ENCODE measurements around the gene PTPRT. TPM values are rescaled to one million over a fixed set of nuclear protein-coding genes. Genes with fewer than 3 reads are reported as not detected.

The PTPRT gene
- total RNA-seq, 1 experiment from 2014 or later, result 44.5 TPM

DNA sequence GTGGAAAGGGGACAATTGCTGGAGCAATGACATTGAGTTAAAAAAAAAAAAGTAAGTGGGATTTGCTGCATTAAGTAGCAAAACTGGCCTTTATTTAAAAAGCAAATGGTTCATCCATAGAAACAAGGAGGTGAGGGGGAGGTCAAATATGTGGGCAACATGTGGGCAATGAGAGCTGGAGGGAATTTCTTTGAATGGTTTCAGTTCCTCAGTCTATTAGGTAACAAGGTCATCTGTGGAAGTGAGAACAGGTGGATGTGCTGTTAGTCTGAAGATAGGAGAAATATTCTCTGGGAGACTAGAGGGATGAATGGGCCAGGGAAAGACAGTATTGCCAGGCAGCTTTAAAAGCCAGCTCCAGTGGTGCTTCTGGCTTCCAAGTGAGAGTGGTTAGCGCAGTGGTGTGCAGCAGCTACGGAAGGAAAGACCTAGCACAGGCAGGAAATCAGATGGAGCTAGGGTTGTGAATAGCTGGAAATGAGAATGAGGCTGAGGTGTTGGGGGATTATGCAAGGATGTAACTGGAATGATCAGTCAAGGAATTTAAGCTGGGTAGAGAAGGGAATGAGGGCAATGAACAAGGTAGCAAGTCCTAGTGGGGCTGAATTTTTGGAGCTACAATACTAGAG, 727.6 kb downstream of the PTPRT start:
- Histone ChIP-seq H4K20me1 (ENCODE audit: insufficient read depth, low read depth, low read length) (no peaks in the 10 kb centered on the region), H3K9ac (ENCODE audit: low read length) (no peak overlapping the region), H3K4me2 (ENCODE audit: low read depth, low read length, poor library complexity, severe bottlenecking) (no peak overlapping the region), H3K79me2 (ENCODE audit: low read length) (no peaks in the 10 kb centered on the region), H3K4me1 (ENCODE audit: low read length) (peaks cover 6% of the 10 kb centered on the region; the same call in 1 of the 2 replicates), H3K9me2 (replicated peaks; ENCODE audit: insufficient read depth, low read length) (no peaks in the 10 kb centered on the region), H3K9me3 (ENCODE audit: low read length) (no peaks in the 10 kb centered on the region), H3K4me3 (ENCODE audit: low read length) (no peak overlapping the region), H3K27me3 (ENCODE audit: low read length) (no peaks in the 10 kb centered on the region), H3K27ac (ENCODE audit: low read length) (no peak overlapping the region), H3K36me3 (ENCODE audit: insufficient read depth, low read length) (no peaks in the 10 kb centered on the region), H2AFZ (ENCODE audit: low read length) (no peak overlapping the region)
- no peak for DNase-seq

DNA sequence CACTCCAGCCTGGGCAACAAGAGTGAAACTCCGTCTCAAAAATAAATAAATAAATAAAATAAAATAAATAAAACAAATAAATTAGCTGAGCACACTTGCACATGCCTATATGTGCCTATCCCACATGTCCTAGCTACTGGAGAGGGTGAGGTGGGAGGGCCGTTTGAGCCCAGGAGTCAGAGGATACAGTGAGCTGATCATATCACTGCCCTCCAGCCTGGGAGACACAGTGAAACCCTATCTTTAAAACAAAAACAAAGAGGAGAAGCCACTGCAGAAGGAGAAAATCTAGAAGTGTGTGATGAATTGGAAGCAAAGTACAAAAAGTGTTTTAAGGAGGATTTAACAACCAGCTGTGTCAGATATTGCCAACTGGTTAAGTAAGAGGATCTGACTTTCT, 728.4 kb downstream of the PTPRT start:
- no peak overlapping the region for H2AFZ ChIP-seq (ENCODE audit: low read length)
- H3K4me1 ChIP-seq (ENCODE audit: low read length), result peaks cover 6% of the 10 kb centered on the region; the same call in 1 of the 2 replicates
- H3K27me3 ChIP-seq (ENCODE audit: low read length), result no peaks in the 10 kb centered on the region
- no peaks in the 10 kb centered on the region for H3K9me3 ChIP-seq (ENCODE audit: low read length)
- H3K79me2 ChIP-seq (ENCODE audit: low read length), result no peaks in the 10 kb centered on the region
- H3K4me2 ChIP-seq (ENCODE audit: low read depth, low read length, poor library complexity, severe bottlenecking), result no peak overlapping the region
- H4K20me1 ChIP-seq (ENCODE audit: insufficient read depth, low read depth, low read length), result no peaks in the 10 kb centered on the region
- no peak overlapping the region for H3K27ac ChIP-seq (ENCODE audit: low read length)
- no peak overlapping the region for H3K4me3 ChIP-seq (ENCODE audit: low read length)
- no peak for DNase-seq
- H3K9ac ChIP-seq (ENCODE audit: low read length), result no peak overlapping the region
- H3K9me2 ChIP-seq (replicated peaks; ENCODE audit: insufficient read depth, low read length), result no peaks in the 10 kb centered on the region
- no peaks in the 10 kb centered on the region for H3K36me3 ChIP-seq (ENCODE audit: insufficient read depth, low read length)

DNA sequence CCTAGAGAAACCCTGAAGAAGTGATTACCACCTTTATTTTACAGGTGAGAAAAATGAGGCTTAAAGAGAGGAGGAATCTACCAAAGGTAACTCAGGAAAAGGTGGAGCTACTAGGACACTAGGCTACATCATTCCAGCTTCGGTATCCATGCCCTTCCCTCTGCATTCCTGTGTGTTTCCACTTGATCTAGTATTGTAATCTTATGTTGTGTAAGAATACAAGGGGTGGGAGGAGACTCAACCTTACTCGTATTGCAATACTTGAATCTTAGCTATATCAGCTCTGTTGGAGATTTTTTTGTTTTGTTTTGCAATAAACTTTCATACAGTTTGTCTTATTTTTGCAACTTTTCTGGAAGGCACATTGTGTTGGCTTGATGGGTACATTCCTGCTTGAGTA, 742.4 kb downstream of the PTPRT start:
- Histone ChIP-seq H2AFZ (ENCODE audit: low read length) (no peak overlapping the region), H3K27ac (ENCODE audit: low read length) (no peak overlapping the region), H3K9ac (ENCODE audit: low read length) (no peak overlapping the region), H3K4me2 (ENCODE audit: low read depth, low read length, poor library complexity, severe bottlenecking) (no peak overlapping the region), H3K4me1 (ENCODE audit: low read length) (no peaks in the 10 kb centered on the region), H4K20me1 (ENCODE audit: insufficient read depth, low read depth, low read length) (no peaks in the 10 kb centered on the region), H3K79me2 (ENCODE audit: low read length) (no peaks in the 10 kb centered on the region), H3K4me3 (ENCODE audit: low read length) (no peak overlapping the region), H3K9me2 (replicated peaks; ENCODE audit: insufficient read depth, low read length) (no peaks in the 10 kb centered on the region), H3K9me3 (ENCODE audit: low read length) (no peaks in the 10 kb centered on the region), H3K36me3 (ENCODE audit: insufficient read depth, low read length) (no peaks in the 10 kb centered on the region), H3K27me3 (ENCODE audit: low read length) (no peaks in the 10 kb centered on the region)
- DNase-seq, result no peak

DNA sequence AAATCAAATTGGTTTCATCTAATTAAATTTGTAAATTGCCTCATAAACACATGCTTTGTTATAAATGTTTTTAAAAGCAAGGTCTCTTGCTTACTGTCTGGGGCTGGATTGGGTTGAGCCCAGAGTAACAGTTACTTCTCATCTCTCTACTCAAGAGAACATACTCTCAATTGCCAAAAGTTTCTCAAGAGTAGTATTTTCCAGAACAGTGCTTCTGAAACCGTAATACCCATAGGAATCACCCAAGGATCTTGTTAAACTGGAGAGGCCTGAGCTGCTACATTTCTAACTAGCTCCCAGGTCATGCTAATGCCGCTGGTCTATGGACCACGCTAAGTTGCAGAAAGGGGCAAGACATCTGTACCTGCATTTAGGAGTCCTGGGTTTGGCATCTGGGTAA, 744.9 kb downstream of the PTPRT start:
- no peak overlapping the region for H2AFZ ChIP-seq (ENCODE audit: low read length)
- H3K4me2 ChIP-seq (ENCODE audit: low read depth, low read length, poor library complexity, severe bottlenecking), result no peak overlapping the region
- H3K36me3 ChIP-seq (ENCODE audit: insufficient read depth, low read length), result no peaks in the 10 kb centered on the region
- H3K4me3 ChIP-seq (ENCODE audit: low read length), result no peak overlapping the region
- no peaks in the 10 kb centered on the region for H3K27me3 ChIP-seq (ENCODE audit: low read length)
- no peak for DNase-seq
- H4K20me1 ChIP-seq (ENCODE audit: insufficient read depth, low read depth, low read length), result no peaks in the 10 kb centered on the region
- H3K9me2 ChIP-seq (replicated peaks; ENCODE audit: insufficient read depth, low read length), result no peaks in the 10 kb centered on the region
- no peaks in the 10 kb centered on the region for H3K9me3 ChIP-seq (ENCODE audit: low read length)
- no peak overlapping the region for H3K27ac ChIP-seq (ENCODE audit: low read length)
- no peak overlapping the region for H3K9ac ChIP-seq (ENCODE audit: low read length)
- no peaks in the 10 kb centered on the region for H3K4me1 ChIP-seq (ENCODE audit: low read length)
- no peaks in the 10 kb centered on the region for H3K79me2 ChIP-seq (ENCODE audit: low read length)

DNA sequence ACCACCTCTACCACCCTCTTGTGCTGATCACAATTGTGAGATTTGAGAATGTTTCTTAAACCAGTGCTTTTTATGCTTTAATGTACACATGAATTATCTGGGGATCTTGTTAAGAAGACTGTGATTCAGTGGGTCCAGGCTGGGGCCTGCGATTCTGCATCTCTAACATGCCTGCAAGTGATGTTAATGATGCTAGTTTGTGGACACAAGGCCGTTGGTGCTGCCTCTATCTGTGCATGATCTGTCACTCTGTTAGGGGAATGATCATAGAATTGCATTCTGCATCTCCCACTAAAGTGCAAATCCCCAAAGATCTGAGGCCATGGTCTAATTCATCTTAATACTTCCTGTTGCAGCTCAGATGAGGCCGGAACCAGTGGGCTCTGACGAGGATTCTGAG, 746.5 kb downstream of the PTPRT start:
- Histone ChIP-seq H3K4me3 (ENCODE audit: low read length) (no peak overlapping the region), H3K9me3 (ENCODE audit: low read length) (no peaks in the 10 kb centered on the region), H3K36me3 (ENCODE audit: insufficient read depth, low read length) (no peaks in the 10 kb centered on the region), H3K27me3 (ENCODE audit: low read length) (no peaks in the 10 kb centered on the region), H3K9ac (ENCODE audit: low read length) (no peak overlapping the region), H3K4me2 (ENCODE audit: low read depth, low read length, poor library complexity, severe bottlenecking) (no peak overlapping the region), H3K79me2 (ENCODE audit: low read length) (no peaks in the 10 kb centered on the region), H3K27ac (ENCODE audit: low read length) (no peak overlapping the region), H2AFZ (ENCODE audit: low read length) (no peak overlapping the region), H4K20me1 (ENCODE audit: insufficient read depth, low read depth, low read length) (no peaks in the 10 kb centered on the region), H3K9me2 (replicated peaks; ENCODE audit: insufficient read depth, low read length) (no peaks in the 10 kb centered on the region), H3K4me1 (ENCODE audit: low read length) (no peaks in the 10 kb centered on the region)
- no peak for DNase-seq

DNA sequence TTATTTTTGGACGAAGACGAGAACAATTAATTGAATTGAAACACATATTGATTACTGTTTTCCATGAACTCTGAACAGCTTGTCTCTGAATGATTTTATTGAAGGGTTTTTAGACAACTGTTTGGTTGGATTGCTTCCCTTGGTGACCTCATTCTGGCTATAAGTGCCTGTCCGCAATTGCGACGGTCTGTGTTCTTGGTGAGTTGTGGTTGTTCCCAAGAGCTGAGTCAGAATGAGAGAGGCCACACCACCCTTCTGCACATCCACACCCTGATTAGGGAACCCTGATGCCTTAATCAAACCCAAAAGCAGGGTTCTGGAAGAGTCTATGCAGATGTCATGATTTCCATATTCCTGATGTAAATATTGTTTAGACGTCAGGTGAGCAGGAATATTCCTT, 747.0 kb downstream of the PTPRT start:
- H3K9me3 ChIP-seq (ENCODE audit: low read length), result no peaks in the 10 kb centered on the region
- no peak overlapping the region for H3K27ac ChIP-seq (ENCODE audit: low read length)
- H3K27me3 ChIP-seq (ENCODE audit: low read length), result no peaks in the 10 kb centered on the region
- no peaks in the 10 kb centered on the region for H3K4me1 ChIP-seq (ENCODE audit: low read length)
- H3K79me2 ChIP-seq (ENCODE audit: low read length), result no peaks in the 10 kb centered on the region
- no peak overlapping the region for H3K4me3 ChIP-seq (ENCODE audit: low read length)
- H3K9ac ChIP-seq (ENCODE audit: low read length), result no peak overlapping the region
- no peaks in the 10 kb centered on the region for H4K20me1 ChIP-seq (ENCODE audit: insufficient read depth, low read depth, low read length)
- H3K4me2 ChIP-seq (ENCODE audit: low read depth, low read length, poor library complexity, severe bottlenecking), result no peak overlapping the region
- H2AFZ ChIP-seq (ENCODE audit: low read length), result no peak overlapping the region
- no peaks in the 10 kb centered on the region for H3K36me3 ChIP-seq (ENCODE audit: insufficient read depth, low read length)
- no peaks in the 10 kb centered on the region for H3K9me2 ChIP-seq (replicated peaks; ENCODE audit: insufficient read depth, low read length)
- no peak for DNase-seq

DNA sequence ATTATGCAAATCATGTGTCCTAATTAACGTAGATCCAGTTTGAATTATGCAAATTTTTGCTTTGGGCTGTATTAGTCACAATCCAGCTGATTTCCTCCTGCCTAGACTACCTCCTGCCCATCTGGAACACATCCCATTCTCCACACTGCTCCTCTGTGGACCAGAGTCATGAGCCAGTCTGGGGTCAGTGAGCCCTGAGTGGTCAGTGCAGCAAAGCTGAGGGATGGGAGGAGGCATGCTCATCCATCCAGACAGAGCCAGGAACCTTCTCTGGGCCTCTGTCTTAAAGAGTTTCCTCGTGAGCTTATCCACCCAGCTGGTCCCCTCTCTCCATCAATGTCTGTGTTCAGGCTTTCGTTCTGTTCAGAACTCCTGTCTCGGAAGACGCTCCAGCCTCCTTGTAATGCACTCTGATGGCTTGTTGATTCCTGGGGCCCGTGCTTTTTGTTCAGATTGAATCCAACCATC, 747.8 kb downstream of the PTPRT start:
- no peak overlapping the region for H3K4me3 ChIP-seq (ENCODE audit: low read length)

DNA sequence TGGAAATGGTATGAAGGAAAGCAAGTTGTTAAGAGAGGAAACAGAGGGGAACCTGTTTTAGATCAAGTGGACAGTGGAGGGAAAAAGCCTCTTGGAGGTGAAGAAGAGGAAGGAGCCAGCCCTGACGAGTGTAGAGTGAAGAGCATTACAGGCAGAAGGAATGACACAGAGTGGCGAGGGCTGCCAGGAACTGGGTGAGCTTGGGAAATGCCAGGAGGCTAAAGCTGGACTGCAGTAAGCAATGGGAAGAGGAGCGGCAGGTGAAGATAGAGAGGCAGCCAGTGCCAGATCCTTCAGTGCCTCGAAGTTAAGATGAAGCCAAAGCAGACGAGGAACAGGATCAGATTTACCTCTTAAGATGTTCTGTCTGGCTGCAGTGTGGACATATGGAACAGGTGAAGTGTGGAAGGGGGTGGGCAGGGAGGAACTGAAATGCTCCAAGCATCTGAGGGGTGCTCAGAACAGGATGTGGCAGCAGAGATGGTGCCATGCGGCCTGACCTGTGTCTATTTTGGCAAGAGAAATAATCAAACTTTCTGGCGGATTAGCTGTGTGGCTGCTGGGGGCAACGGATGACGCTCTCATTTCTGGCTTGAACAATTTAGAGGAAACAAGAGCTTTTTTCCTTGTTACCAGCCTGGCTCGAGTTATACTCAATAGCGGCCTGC, 748.4 kb downstream of the PTPRT start:
- Histone ChIP-seq H3K4me1 (ENCODE audit: low read length) (no peaks in the 10 kb centered on the region), H3K9me2 (replicated peaks; ENCODE audit: insufficient read depth, low read length) (no peaks in the 10 kb centered on the region), H3K4me3 (ENCODE audit: low read length) (no peak overlapping the region), H3K9ac (ENCODE audit: low read length) (no peak overlapping the region), H3K4me2 (ENCODE audit: low read depth, low read length, poor library complexity, severe bottlenecking) (no peak overlapping the region), H3K27me3 (ENCODE audit: low read length) (no peaks in the 10 kb centered on the region), H3K9me3 (ENCODE audit: low read length) (no peaks in the 10 kb centered on the region), H2AFZ (ENCODE audit: low read length) (no peak overlapping the region), H4K20me1 (ENCODE audit: insufficient read depth, low read depth, low read length) (no peaks in the 10 kb centered on the region), H3K27ac (ENCODE audit: low read length) (no peak overlapping the region), H3K36me3 (ENCODE audit: insufficient read depth, low read length) (no peaks in the 10 kb centered on the region), H3K79me2 (ENCODE audit: low read length) (no peaks in the 10 kb centered on the region)
- DNase-seq, result no peak

More for the DNA sequence above, 747.8 kb downstream of the PTPRT start:
- no peaks in the 10 kb centered on the region for H3K9me3 ChIP-seq (ENCODE audit: low read length)
- no peaks in the 10 kb centered on the region for H3K36me3 ChIP-seq (ENCODE audit: insufficient read depth, low read length)
- no peak overlapping the region for H2AFZ ChIP-seq (ENCODE audit: low read length)
- H3K9me2 ChIP-seq (replicated peaks; ENCODE audit: insufficient read depth, low read length), result no peaks in the 10 kb centered on the region
- no peaks in the 10 kb centered on the region for H3K4me1 ChIP-seq (ENCODE audit: low read length)
- H3K79me2 ChIP-seq (ENCODE audit: low read length), result no peaks in the 10 kb centered on the region
- no peak overlapping the region for H3K9ac ChIP-seq (ENCODE audit: low read length)
- no peaks in the 10 kb centered on the region for H3K27me3 ChIP-seq (ENCODE audit: low read length)
- no peak for DNase-seq
- H3K27ac ChIP-seq (ENCODE audit: low read length), result no peak overlapping the region
- H3K4me2 ChIP-seq (ENCODE audit: low read depth, low read length, poor library complexity, severe bottlenecking), result no peak overlapping the region
- H4K20me1 ChIP-seq (ENCODE audit: insufficient read depth, low read depth, low read length), result no peaks in the 10 kb centered on the region
